ENCODE results near the gene MBTPS1. TPM values are rescaled to one million over a fixed set of nuclear protein-coding genes. Genes with fewer than 3 reads are reported as not detected.
"Not testable (repeated sequence)": the region's sequence is repeated elsewhere in the genome, so short reads cannot be mapped to it uniquely, and the experiment has no call there.

The MBTPS1 gene
- total and polyA plus RNA-seq, 8 donors: 21.4 to 112 (median 56.1) TPM

DNA sequence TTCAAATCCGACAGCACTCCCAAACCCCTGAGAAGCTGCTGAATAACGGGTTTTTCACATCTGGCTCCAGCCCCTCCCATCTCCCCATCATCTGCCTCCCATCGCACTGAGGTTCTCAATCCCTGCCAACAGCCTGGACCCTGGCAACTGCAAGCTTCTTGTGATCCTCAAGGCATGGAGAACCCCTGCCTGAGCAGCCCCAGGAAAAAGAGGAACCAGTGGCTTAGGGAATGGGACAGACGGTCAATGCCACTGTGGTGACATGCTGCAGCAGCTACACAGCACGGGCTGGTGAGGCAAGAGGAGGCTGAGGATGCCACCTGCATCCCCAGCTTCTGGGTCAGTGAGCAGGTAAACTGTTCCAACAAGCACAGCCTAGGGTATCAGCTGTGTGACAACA is 3.3 kb upstream of the MBTPS1 start:
- TF ChIP-seq, protein P1, sequence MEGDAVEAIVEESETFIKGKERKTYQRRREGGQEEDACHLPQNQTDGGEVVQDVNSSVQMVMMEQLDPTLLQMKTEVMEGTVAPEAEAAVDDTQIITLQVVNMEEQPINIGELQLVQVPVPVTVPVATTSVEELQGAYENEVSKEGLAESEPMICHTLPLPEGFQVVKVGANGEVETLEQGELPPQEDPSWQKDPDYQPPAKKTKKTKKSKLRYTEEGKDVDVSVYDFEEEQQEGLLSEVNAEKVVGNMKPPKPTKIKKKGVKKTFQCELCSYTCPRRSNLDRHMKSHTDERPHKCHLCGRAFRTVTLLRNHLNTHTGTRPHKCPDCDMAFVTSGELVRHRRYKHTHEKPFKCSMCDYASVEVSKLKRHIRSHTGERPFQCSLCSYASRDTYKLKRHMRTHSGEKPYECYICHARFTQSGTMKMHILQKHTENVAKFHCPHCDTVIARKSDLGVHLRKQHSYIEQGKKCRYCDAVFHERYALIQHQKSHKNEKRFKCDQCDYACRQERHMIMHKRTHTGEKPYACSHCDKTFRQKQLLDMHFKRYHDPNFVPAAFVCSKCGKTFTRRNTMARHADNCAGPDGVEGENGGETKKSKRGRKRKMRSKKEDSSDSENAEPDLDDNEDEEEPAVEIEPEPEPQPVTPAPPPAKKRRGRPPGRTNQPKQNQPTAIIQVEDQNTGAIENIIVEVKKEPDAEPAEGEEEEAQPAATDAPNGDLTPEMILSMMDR (IDR thresholded peaks at IDR 0.05): no peak
- no peaks in the 10 kb centered on the region for H3K27me3 ChIP-seq
- WGBS, 5 donors: 62 to 78% (median 73%) methylated on average over 5 of the region's 5 CpGs
- H3K4me3 ChIP-seq: no peak overlapping the region
- no peak for DNase-seq
- no peak overlapping the region for H3K27ac ChIP-seq
- H3K36me3 ChIP-seq: peaks cover 0 to 26% (median 23%) of the 10 kb centered on the region in 4 donors
- no peaks in the 10 kb centered on the region for H3K9me3 ChIP-seq
- intact Hi-C loops (cut with DNase I; ENCODE audit: low total_unique reads): no loop called here
- H3K4me1 ChIP-seq: peaks cover 11 to 20% (median 18%) of the 10 kb centered on the region in 4 donors

- no peak for TF ChIP-seq POLR2AphosphoS5 (IDR thresholded peaks at IDR 0.05)
- no peak for TF ChIP-seq EP300 (IDR thresholded peaks at IDR 0.05)
- TF ChIP-seq POLR2A (IDR thresholded peaks at IDR 0.05): no peak
- TF ChIP-seq, protein P1 (IDR thresholded peaks at IDR 0.05): no peak
- intact Hi-C loops (cut with DNase I; ENCODE audit: low total_unique reads): no loop called here
- 78 to 89% (median 86%) methylated on average over 13 of the region's 13 CpGs for WGBS, 5 donors
These were observed 2.6 kb upstream of the MBTPS1 start for GRCh38 chr16:84119368-84119767.

DNA sequence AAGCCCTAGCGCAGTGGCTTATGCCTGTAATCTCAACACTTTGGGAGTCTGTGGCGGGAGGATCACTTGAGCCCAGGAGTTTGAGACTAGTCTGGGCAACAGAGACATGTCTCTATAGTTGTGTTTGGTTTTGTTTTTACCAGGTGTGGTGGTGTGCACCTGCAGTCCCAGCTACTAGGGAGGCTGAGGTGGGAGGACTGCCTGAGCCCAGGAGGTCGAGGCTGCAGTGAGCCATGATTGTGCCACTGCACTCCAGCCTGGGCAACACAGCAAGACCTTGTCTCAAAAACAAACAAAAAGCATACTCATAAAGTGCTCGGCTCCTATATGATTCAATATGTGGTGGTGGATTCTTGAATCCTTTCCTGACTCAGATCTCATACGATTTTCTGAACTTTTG is 1.6 kb upstream of the MBTPS1 start:
- H3K27ac ChIP-seq; H3K27me3 ChIP-seq; DNase-seq; H3K4me3 ChIP-seq; intact Hi-C loops (cut with DNase I; ENCODE audit: low total_unique reads); H3K9me3 ChIP-seq: not testable (repeated sequence)
- H3K4me1 ChIP-seq: peaks cover 13 to 36% (median 28%) of the 10 kb centered on the region in 4 donors
- WGBS, 5 donors: 87 to 94% (median 90%) methylated on average over 5 of the region's 5 CpGs
- peaks cover 0 to 14% (median 12%) of the 10 kb centered on the region in 4 donors for H3K36me3 ChIP-seq

More at GRCh38 chr16:84119368-84119767, 2.6 kb upstream of the MBTPS1 start:
- peaks cover 13 to 26% (median 23%) of the 10 kb centered on the region in 4 donors for H3K4me1 ChIP-seq
- no peak overlapping the region for H3K27ac ChIP-seq
- no peak overlapping the region for H3K4me3 ChIP-seq
- no peaks in the 10 kb centered on the region for H3K9me3 ChIP-seq
- no peaks in the 10 kb centered on the region for H3K27me3 ChIP-seq
- DNase-seq: no peak
- peaks cover 0 to 23% (median 21%) of the 10 kb centered on the region in 4 donors for H3K36me3 ChIP-seq

GRCh38 chr16:84117494-84117843 is 727 bp upstream of the MBTPS1 start:
- Histone ChIP-seq H3K4me1 (peaks cover 13 to 42% (median 31%) of the 10 kb centered on the region in 4 donors), H3K36me3 (peaks cover 0 to 6% (median 3%) of the 10 kb centered on the region in 4 donors), H3K27ac (peak overlapping the region; percentile 87 to 97 (median 93)), H3K27me3 (no peaks in the 10 kb centered on the region), H3K4me3 (peak overlapping the region; percentile 72 to 97 (median 92)), H3K9me3 (no peaks in the 10 kb centered on the region)
- 7 to 12% (median 9%) methylated on average over 8 to 12 of the region's 12 CpGs for WGBS, 5 donors
- intact Hi-C loops (cut with DNase I; ENCODE audit: low total_unique reads): no loop called here
- TF ChIP-seq EP300 (IDR thresholded peaks at IDR 0.05) (no peak), POLR2A (IDR thresholded peaks at IDR 0.05) (no peak)
- TF ChIP-seq, protein P1 (IDR thresholded peaks at IDR 0.05): no peak
- DNase-seq: no peak

- Histone ChIP-seq H3K27ac (peak overlapping the region; percentile 87 to 97 (median 93)), H3K4me3 (peak overlapping the region; percentile 72 to 97 (median 92)), H3K27me3 (no peaks in the 10 kb centered on the region), H3K9me3 (no peaks in the 10 kb centered on the region), H3K36me3 (no peaks in the 10 kb centered on the region), H3K4me1 (peaks cover 13 to 52% (median 37%) of the 10 kb centered on the region in 4 donors)
- 1% methylated on average over 33 to 57 of the region's 57 CpGs for WGBS, 5 donors
- TF ChIP-seq POLR2AphosphoS5 (IDR thresholded peaks at IDR 0.05) (no peak), POLR2A (IDR thresholded peaks at IDR 0.05) (no peak), EP300 (IDR thresholded peaks at IDR 0.05) (no peak)
- TF ChIP-seq, protein P1 (IDR thresholded peaks at IDR 0.05): peak in 3 of 7 experiments; percentile 7 to 56 (median 15)
- DNase-seq: peak; percentile 66 to 75
- intact Hi-C loops (cut with DNase I; ENCODE audit: low total_unique reads): no loop called here
These were observed 623 bp downstream of the MBTPS1 start for GRCh38 chr16:84115919-84116719.

DNA sequence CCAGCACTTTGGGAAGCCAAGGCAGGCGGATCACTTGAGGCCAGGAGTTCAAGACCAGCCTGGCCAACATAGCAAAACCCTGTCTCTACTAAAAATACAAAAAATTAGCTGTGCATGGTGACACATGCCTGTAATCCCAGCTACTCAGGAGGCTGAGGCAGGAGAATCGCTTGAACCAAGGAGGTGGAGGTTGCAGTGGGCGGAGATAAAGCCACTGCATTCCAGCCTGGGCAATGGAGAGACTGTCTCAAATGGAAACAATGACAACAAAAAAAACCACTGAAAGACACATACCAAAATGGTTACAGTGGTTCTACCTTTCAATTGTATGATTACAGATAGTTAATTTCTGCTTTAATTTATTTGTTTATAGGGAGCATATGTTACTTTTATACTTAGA is 4.8 kb downstream of the MBTPS1 start:
- H3K27ac ChIP-seq; DNase-seq; H3K4me3 ChIP-seq; H3K9me3 ChIP-seq; H3K27me3 ChIP-seq; intact Hi-C loops (cut with DNase I; ENCODE audit: low total_unique reads): not testable (repeated sequence)
- Histone ChIP-seq H3K36me3 (peaks cover 0 to 28% (median 20%) of the 10 kb centered on the region in 4 donors), H3K4me1 (peaks cover 8 to 74% (median 39%) of the 10 kb centered on the region in 4 donors)
- 92 to 95% (median 93%) methylated on average over 3 of the region's 3 CpGs for WGBS, 5 donors

Measured in stomach (tissue), 9 donors.